ENCODE data around the gene EZR.

GRCh38 chr6:158865769-158866168 is 46.6 kb upstream of the EZR start:
- no peak for TF ChIP-seq EZH2 (optimal IDR thresholded peaks at IDR 0.05; ENCODE audit: low read depth, low read length)
- TF ChIP-seq, protein P1, sequence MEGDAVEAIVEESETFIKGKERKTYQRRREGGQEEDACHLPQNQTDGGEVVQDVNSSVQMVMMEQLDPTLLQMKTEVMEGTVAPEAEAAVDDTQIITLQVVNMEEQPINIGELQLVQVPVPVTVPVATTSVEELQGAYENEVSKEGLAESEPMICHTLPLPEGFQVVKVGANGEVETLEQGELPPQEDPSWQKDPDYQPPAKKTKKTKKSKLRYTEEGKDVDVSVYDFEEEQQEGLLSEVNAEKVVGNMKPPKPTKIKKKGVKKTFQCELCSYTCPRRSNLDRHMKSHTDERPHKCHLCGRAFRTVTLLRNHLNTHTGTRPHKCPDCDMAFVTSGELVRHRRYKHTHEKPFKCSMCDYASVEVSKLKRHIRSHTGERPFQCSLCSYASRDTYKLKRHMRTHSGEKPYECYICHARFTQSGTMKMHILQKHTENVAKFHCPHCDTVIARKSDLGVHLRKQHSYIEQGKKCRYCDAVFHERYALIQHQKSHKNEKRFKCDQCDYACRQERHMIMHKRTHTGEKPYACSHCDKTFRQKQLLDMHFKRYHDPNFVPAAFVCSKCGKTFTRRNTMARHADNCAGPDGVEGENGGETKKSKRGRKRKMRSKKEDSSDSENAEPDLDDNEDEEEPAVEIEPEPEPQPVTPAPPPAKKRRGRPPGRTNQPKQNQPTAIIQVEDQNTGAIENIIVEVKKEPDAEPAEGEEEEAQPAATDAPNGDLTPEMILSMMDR (IDR thresholded peaks at IDR 0.05; ENCODE audit: low read length), result no peak
